Mesendoderm (in vitro differentiated cells): ENCODE data around the gene SLC8A3.
"Not testable (repeated sequence)": the region's sequence is repeated elsewhere in the genome, so short reads cannot be mapped to it uniquely, and the experiment has no call there.

Experiments
- DNase-seq: peaks from one replicate; pipeline ENCODE4 v3.0.0; 2013
- H2AK5ac ChIP-seq: 2 replicates; pipeline ENCODE4 v1.6.1; 2013; ENCODE audit warnings: low read length, inconsistent platforms
- H2BK120ac ChIP-seq: 2 replicates; pipeline ENCODE4 v1.6.1; 2013; ENCODE audit warnings: low read depth, mild to moderate bottlenecking, low read length, moderate library complexity, mixed read lengths
- H2BK15ac ChIP-seq: replicated peaks from 2 replicates; pipeline ENCODE4 v1.6.1; 2013; ENCODE audit warnings: low read depth, mild to moderate bottlenecking, moderate library complexity
- H2BK5ac ChIP-seq: 2 replicates; pipeline ENCODE4 v1.6.1; 2013; ENCODE audit warnings: low read length, inconsistent platforms
- H3K18ac ChIP-seq: 2 replicates; pipeline ENCODE4 v1.6.1; 2013; ENCODE audit warnings: mild to moderate bottlenecking, low read length, mixed read lengths
- H3K23ac ChIP-seq: one replicate; pipeline ENCODE4 v1.6.1; 2013; ENCODE audit warnings: low read length
- H3K27ac ChIP-seq: 2 replicates; pipeline ENCODE4 v1.5.1; 2013; ENCODE audit warnings: low read depth, mild to moderate bottlenecking, inconsistent platforms, low read length, moderate library complexity
- H3K27me3 ChIP-seq: 2 replicates; pipeline ENCODE4 v1.6.1; 2013; ENCODE audit warnings: low read length, control low read depth, mild to moderate bottlenecking, inconsistent platforms; ENCODE audit not compliant: insufficient read depth, poor library complexity
- H3K36me3 ChIP-seq: 2 replicates; pipeline ENCODE4 v1.6.1; 2013; ENCODE audit warnings: low read length, inconsistent platforms; ENCODE audit not compliant: control insufficient read depth, insufficient read depth
- H3K4ac ChIP-seq: one replicate; pipeline ENCODE4 v1.6.1; 2013; ENCODE audit warnings: low read depth, mild to moderate bottlenecking, low read length, moderate library complexity
- H3K4me1 ChIP-seq: 2 replicates; pipeline ENCODE4 v1.6.1; 2013; ENCODE audit warnings: low read depth, low read length, inconsistent platforms; ENCODE audit not compliant: control insufficient read depth
- H3K4me2 ChIP-seq: 2 replicates; pipeline ENCODE4 v1.6.1; 2013; ENCODE audit warnings: low read length
- H3K4me3 ChIP-seq: 2 replicates; pipeline ENCODE4 v1.5.1; 2013; ENCODE audit warnings: mild to moderate bottlenecking, low read length
- H3K56ac ChIP-seq: one replicate; pipeline ENCODE4 v1.6.1; 2013; ENCODE audit warnings: low read length
- H3K79me1 ChIP-seq: 2 replicates; pipeline ENCODE4 v1.6.1; 2013; ENCODE audit warnings: low read length, inconsistent platforms
- H3K79me2 ChIP-seq: 2 replicates; pipeline ENCODE4 v1.6.1; 2013; ENCODE audit warnings: mild to moderate bottlenecking, low read length; ENCODE audit not compliant: control insufficient read depth, insufficient read depth
- H3K9ac ChIP-seq: 2 replicates; pipeline ENCODE4 v1.6.1; 2013; ENCODE audit warnings: low read length, inconsistent platforms
- H4K5ac ChIP-seq: one replicate; pipeline ENCODE4 v1.6.1; 2013; ENCODE audit warnings: low read length
- H4K8ac ChIP-seq: one replicate; pipeline ENCODE4 v1.6.1; 2013; ENCODE audit warnings: low read depth, mild to moderate bottlenecking, control low read depth, low read length, moderate library complexity
- WGBS: extraction: QIAGEN DNeasy Blood & Tissue Kit; methylation state at CpG from one replicate; pipeline ENCODE4 v1.1.7; 2013; ENCODE audit warnings: low lambda C conversion rate, missing lambda C conversion rate; ENCODE audit not compliant: insufficient coverage; ENCODE audit errors: extremely low coverage; 5-methylcytosine and 5-hydroxymethylcytosine counted together

Gene SLC8A3

DNA sequence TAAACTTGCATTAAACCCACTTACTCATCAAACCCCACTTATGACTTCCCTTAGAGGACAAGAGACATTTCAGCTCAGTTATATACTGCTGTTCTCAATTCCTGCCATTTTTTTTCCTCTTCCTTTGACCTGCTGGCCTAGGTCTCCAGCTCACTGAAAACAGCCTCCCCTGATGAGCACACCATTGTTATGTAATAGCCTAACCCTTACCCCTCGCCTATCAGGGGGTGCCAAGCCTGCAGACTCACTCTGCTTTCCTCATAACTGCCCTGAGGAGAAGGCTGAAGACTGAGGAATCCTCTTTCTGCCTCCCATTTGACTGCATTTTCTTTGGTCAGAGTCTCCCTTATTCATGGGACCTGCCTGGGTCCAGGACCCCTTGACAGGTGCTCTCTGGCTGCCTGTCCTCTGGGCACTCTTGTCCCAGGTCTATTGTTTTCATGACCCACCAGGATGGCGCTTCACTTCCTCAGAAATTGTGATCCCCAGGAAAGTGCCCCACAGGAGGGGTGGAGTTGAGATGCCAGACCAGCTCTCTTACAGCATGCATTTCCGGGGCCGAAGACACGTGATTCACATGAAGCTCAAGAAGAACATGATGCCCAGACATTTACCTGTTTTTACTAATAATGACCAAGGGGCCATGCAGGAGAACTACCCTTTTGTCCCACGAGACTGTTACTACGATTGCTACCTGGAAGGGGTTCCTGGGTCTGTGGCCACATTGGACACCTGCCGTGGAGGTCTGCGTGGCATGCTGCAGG, 41.3 kb upstream of the SLC8A3 start:
- H2AK5ac ChIP-seq, H3K23ac ChIP-seq, H3K4ac ChIP-seq, H2BK5ac ChIP-seq, H3K79me1 ChIP-seq, H3K56ac ChIP-seq, H3K18ac ChIP-seq, H3K4me1 ChIP-seq, H2BK15ac ChIP-seq, H2BK120ac ChIP-seq, H3K36me3 ChIP-seq, H4K8ac ChIP-seq, H3K9ac ChIP-seq, H3K27ac ChIP-seq, H3K27me3 ChIP-seq, H3K79me2 ChIP-seq, DNase-seq, H3K4me3 ChIP-seq, H3K4me2 ChIP-seq, H4K5ac ChIP-seq: not testable (repeated sequence)
- WGBS: no CpG with 5 or more reads among the region's 9 CpGs

DNA sequence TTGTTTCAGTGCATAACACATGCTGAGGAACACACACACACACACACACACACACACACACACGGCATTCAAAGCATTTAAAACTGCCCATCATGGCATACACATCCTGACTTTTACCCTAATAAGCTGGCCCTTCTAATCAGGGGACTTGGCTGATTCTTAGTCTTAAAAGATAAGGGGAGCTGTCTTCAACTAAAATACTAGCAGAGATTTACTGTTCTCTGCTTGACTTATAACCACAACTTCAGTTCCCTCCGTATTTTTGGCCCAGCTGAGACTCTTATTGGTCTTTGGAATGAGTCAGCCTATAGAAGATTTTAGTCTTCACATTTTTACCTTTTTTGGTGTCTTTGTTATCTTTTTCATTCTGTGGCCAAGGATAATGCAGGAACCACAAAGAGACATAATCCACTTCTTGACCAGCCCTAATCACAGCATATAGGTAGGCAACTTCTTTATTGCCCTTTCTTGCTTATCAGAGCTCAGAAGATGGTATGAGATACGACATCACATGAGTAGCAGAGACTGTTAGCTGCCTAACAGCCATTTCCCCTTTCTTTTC, 25.1 kb upstream of the SLC8A3 start:
- no peaks in the 10 kb centered on the region for H3K27me3 ChIP-seq
- H3K4ac ChIP-seq: no peak overlapping the region
- no peak overlapping the region for H3K9ac ChIP-seq
- no peak overlapping the region for H3K4me3 ChIP-seq
- H4K5ac ChIP-seq: no peak overlapping the region
- H3K79me1 ChIP-seq: no peaks in the 10 kb centered on the region
- H2BK120ac ChIP-seq: no peak overlapping the region
- no peak overlapping the region for H2AK5ac ChIP-seq
- no peak overlapping the region for H2BK5ac ChIP-seq
- no CpG with 5 or more reads among the region's 3 CpGs for WGBS
- H4K8ac ChIP-seq: no peak overlapping the region
- H3K79me2 ChIP-seq: no peaks in the 10 kb centered on the region
- DNase-seq: peak; percentile 68
- H3K18ac ChIP-seq: no peak overlapping the region
- peaks cover 1% of the 10 kb centered on the region for H3K4me1 ChIP-seq
- H3K4me2 ChIP-seq: no peak overlapping the region
- no peak overlapping the region for H2BK15ac ChIP-seq
- H3K56ac ChIP-seq: peak overlapping the region; percentile 34
- no peak overlapping the region for H3K23ac ChIP-seq
- peak overlapping the region; percentile 37 for H3K27ac ChIP-seq
- H3K36me3 ChIP-seq: no peaks in the 10 kb centered on the region

DNA sequence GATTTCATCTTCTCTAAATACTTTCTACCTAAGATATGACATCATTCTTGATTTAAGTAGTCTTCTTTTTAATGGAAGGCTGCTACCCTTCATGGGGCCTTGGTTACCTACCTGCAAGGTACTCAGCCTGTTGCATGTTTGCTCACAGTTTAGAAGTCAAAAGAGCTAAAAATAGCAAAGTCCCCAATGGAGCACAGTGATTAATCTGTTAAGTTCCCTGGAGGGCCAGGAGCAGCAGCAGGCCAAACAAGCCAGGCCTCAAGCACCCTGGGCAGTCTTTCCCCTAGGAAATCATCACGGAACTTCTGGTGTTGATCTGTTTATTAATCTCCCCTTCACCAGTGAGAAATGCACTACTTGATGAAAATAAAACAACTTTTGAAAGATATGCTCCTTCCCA, 24.0 kb upstream of the SLC8A3 start:
- no peak overlapping the region for H2BK5ac ChIP-seq
- no peaks in the 10 kb centered on the region for H3K36me3 ChIP-seq
- WGBS: no CpG with 5 or more reads among the region's 1 CpG
- no peak overlapping the region for H2BK15ac ChIP-seq
- no peak overlapping the region for H2BK120ac ChIP-seq
- no peak overlapping the region for H3K4me2 ChIP-seq
- DNase-seq: peak; percentile 26
- no peaks in the 10 kb centered on the region for H3K79me2 ChIP-seq
- no peaks in the 10 kb centered on the region for H3K79me1 ChIP-seq
- no peak overlapping the region for H3K27ac ChIP-seq
- H4K5ac ChIP-seq: no peak overlapping the region
- no peak overlapping the region for H2AK5ac ChIP-seq
- H3K23ac ChIP-seq: no peak overlapping the region
- peaks cover 1% of the 10 kb centered on the region for H3K4me1 ChIP-seq
- H3K4ac ChIP-seq: no peak overlapping the region
- no peak overlapping the region for H3K4me3 ChIP-seq
- no peak overlapping the region for H4K8ac ChIP-seq
- no peak overlapping the region for H3K56ac ChIP-seq
- no peaks in the 10 kb centered on the region for H3K27me3 ChIP-seq
- no peak overlapping the region for H3K18ac ChIP-seq
- no peak overlapping the region for H3K9ac ChIP-seq

DNA sequence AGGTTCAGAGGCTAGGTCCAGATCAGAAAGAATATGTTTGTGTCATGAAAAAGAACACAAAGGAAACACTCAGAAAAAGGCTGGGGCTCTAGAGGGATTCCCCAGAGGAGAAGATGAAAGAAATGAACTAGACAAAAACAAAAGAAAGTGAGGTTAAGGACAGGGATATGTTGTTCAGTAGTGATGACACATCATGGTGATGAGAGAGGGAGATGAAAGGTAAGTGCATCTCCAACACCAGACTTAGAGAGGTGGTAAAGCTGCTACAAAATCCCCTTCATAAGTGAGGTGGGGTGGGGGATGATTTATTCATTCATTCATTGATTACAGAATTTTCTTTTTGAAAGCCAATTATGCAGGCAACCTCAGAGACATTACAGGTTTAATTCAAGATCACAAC, 19.6 kb upstream of the SLC8A3 start:
- H3K79me2 ChIP-seq: no peaks in the 10 kb centered on the region
- no peak overlapping the region for H3K4me2 ChIP-seq
- H3K79me1 ChIP-seq: no peaks in the 10 kb centered on the region
- H3K4ac ChIP-seq: no peak overlapping the region
- H2AK5ac ChIP-seq: no peak overlapping the region
- no peak overlapping the region for H3K27ac ChIP-seq
- H3K56ac ChIP-seq: no peak overlapping the region
- no peak overlapping the region for H2BK15ac ChIP-seq
- no peak overlapping the region for H2BK5ac ChIP-seq
- H3K27me3 ChIP-seq: no peaks in the 10 kb centered on the region
- H4K5ac ChIP-seq: no peak overlapping the region
- H3K4me1 ChIP-seq: no peaks in the 10 kb centered on the region
- no peak overlapping the region for H3K9ac ChIP-seq
- H3K36me3 ChIP-seq: no peaks in the 10 kb centered on the region
- no peak overlapping the region for H2BK120ac ChIP-seq
- H3K18ac ChIP-seq: no peak overlapping the region
- DNase-seq: no peak
- H4K8ac ChIP-seq: no peak overlapping the region
- H3K4me3 ChIP-seq: no peak overlapping the region
- H3K23ac ChIP-seq: no peak overlapping the region

DNA sequence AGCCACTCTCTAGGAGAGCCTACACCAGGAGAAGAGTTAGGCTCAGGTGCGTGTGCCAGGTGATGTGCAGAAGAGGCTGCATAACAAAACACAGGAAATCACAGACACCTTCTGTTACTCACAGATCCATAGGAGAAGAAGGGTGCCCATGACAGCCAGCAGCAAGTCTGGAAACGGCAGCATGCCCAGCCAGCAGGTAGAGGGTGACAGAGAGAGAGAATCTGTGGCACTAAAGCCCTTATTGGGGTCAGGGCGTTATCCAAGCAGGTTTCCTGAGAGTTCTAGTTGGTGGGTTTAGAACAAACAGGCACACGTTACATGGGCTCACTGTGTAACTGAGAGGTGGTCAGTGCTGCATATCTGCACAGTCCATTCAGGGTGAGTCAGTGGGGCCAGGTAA, 14.9 kb upstream of the SLC8A3 start:
- Histone ChIP-seq H3K18ac (no peak overlapping the region), H3K4ac (no peak overlapping the region), H3K79me1 (no peaks in the 10 kb centered on the region), H2BK5ac (no peak overlapping the region), H3K27ac (no peak overlapping the region), H2AK5ac (no peak overlapping the region), H3K56ac (no peak overlapping the region), H2BK15ac (no peak overlapping the region), H3K4me3 (no peak overlapping the region), H3K23ac (no peak overlapping the region), H2BK120ac (no peak overlapping the region), H3K4me2 (no peak overlapping the region), H3K27me3 (no peaks in the 10 kb centered on the region), H4K5ac (no peak overlapping the region), H3K9ac (no peak overlapping the region), H3K79me2 (no peaks in the 10 kb centered on the region), H3K36me3 (no peaks in the 10 kb centered on the region), H3K4me1 (no peaks in the 10 kb centered on the region), H4K8ac (no peak overlapping the region)
- WGBS: no CpG with 5 or more reads among the region's 4 CpGs
- DNase-seq: no peak

DNA sequence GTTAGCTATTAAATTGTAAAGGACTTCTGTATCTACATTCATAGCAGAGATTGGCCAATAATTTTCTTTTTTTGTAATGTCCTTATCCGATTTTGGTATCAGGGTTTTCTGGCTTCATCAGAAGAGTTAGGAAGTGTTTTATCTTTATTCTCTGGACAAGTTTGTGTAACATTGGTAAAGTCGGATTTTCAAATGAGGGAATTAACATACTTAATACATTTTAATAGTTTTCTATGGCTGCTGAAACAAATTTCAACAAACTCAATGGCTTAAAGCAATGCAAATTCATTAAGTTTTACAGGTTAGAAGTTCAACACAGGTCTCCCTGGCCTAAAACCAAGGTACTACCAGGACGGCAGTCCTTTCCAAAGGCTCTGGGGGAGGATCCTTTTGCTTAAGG, 13.2 kb upstream of the SLC8A3 start:
- H3K56ac ChIP-seq: no peak overlapping the region
- H2BK120ac ChIP-seq: no peak overlapping the region
- no peak overlapping the region for H3K9ac ChIP-seq
- no peak overlapping the region for H2BK15ac ChIP-seq
- no peak overlapping the region for H3K4ac ChIP-seq
- H3K27me3 ChIP-seq: no peaks in the 10 kb centered on the region
- H4K5ac ChIP-seq: no peak overlapping the region
- H3K4me3 ChIP-seq: no peak overlapping the region
- no CpG with 5 or more reads among the region's 3 CpGs for WGBS
- DNase-seq: no peak
- H3K18ac ChIP-seq: no peak overlapping the region
- no peaks in the 10 kb centered on the region for H3K79me2 ChIP-seq
- H3K4me1 ChIP-seq: no peaks in the 10 kb centered on the region
- H3K23ac ChIP-seq: no peak overlapping the region
- no peaks in the 10 kb centered on the region for H3K79me1 ChIP-seq
- no peak overlapping the region for H4K8ac ChIP-seq
- H3K4me2 ChIP-seq: no peak overlapping the region
- no peak overlapping the region for H2AK5ac ChIP-seq
- no peaks in the 10 kb centered on the region for H3K36me3 ChIP-seq
- no peak overlapping the region for H2BK5ac ChIP-seq
- no peak overlapping the region for H3K27ac ChIP-seq
